WTC11 (cell line): Measurements from ENCODE around the gene RPL27. TPM values are rescaled to one million over a fixed set of nuclear protein-coding genes. Genes with fewer than 3 reads are reported as not detected.
A peak's percentile ranks its signal among the peaks of the same experiment; 100 is the strongest.

Experiments
- ATAC-seq: fragments of 200-7000 bp; cut with Tn5 transposase; 2 replicates; pipeline ENCODE4 v1.10.0; 2021; ENCODE audit warnings: mild to moderate bottlenecking, moderate library complexity
- CTCF ChIA-PET: fragments of 300-600 bp; sonication (Branson Sonifier 250); formaldehyde crosslinking; loops from one replicate; lab custom pipeline; 2021; ENCODE audit warnings: antibody characterized with exemption; lab: Charles Lee
- POLR2A ChIA-PET: fragments of 350-600 bp; sonication (Branson Sonifier 250); formaldehyde crosslinking; loops from one replicate; lab custom pipeline; 2021; ENCODE audit warnings: antibody characterized with exemption; lab: Charles Lee
- DNase-seq: peaks from one replicate; pipeline ENCODE4 v3.0.0; 2021; ENCODE audit warnings: low spot score
- H3K27ac Mint-ChIP-seq: 2 replicates; pipeline ENCODE4 v1.8.0; 2021; ENCODE audit warnings: mixed read lengths
- H3K27me3 Mint-ChIP-seq: 2 replicates; pipeline ENCODE4 v1.8.0; 2021; ENCODE audit warnings: low read depth, mild to moderate bottlenecking, moderate library complexity, mixed read lengths
- H3K36me3 Mint-ChIP-seq: 2 replicates; pipeline ENCODE4 v1.8.0; 2021; ENCODE audit warnings: mixed read lengths
- H3K4me1 Mint-ChIP-seq: 2 replicates; pipeline ENCODE4 v1.8.0; 2022; ENCODE audit warnings: mixed read lengths
- H3K4me3 Mint-ChIP-seq: 2 replicates; pipeline ENCODE4 v1.8.0; 2021; ENCODE audit warnings: mild to moderate bottlenecking, moderate library complexity, mixed read lengths
- H3K9me3 Mint-ChIP-seq: 2 replicates; pipeline ENCODE4 v1.8.0; 2021; ENCODE audit warnings: mixed read lengths
- CBFB ChIP-seq: sonication (generic); formaldehyde crosslinking; IDR thresholded peaks from 2 replicates; pipeline ENCODE4 v1.8.1; 2022; ENCODE audit warnings: mild to moderate bottlenecking, low read depth, missing genetic modification reagents
- NFYB ChIP-seq: sonication (generic); formaldehyde crosslinking; conservative IDR thresholded peaks from 2 replicates; pipeline ENCODE4 v1.8.0; 2022; ENCODE audit warnings: low read depth, missing genetic modification reagents
- OVOL2 ChIP-seq: fragments of 250-450 bp; sonication (Bioruptor Pico); IDR thresholded peaks from 2 replicates; pipeline ENCODE4 v1.9.0; 2021; ENCODE audit warnings: mild to moderate bottlenecking, borderline replicate concordance
- PRRX2 ChIP-seq: fragments of 250-450 bp; sonication (Bioruptor Pico); IDR thresholded peaks from 2 replicates; pipeline ENCODE4 v1.8.0; 2021; ENCODE audit warnings: mild to moderate bottlenecking
- RORB ChIP-seq: fragments of 250-450 bp; sonication (Bioruptor Pico); IDR thresholded peaks from 2 replicates; pipeline ENCODE4 v1.9.0; 2021; ENCODE audit warnings: mild to moderate bottlenecking
- SP1 ChIP-seq: sonication (generic); formaldehyde crosslinking; conservative IDR thresholded peaks from 2 replicates; pipeline ENCODE4 v1.8.1; 2022; ENCODE audit warnings: missing genetic modification reagents
- ZNF121 ChIP-seq: sonication (generic); formaldehyde crosslinking; IDR thresholded peaks from 2 replicates; pipeline ENCODE4 v1.8.0; 2023; ENCODE audit warnings: missing genetic modification reagents
- ZNF263 ChIP-seq: sonication (generic); formaldehyde crosslinking; IDR thresholded peaks from 2 replicates; pipeline ENCODE4 v1.8.1; 2022; ENCODE audit warnings: low read depth, mild to moderate bottlenecking, moderate library complexity, missing genetic modification reagents
- ZNF416 ChIP-seq: fragments of 250-450 bp; sonication (Bioruptor Pico); IDR thresholded peaks from 2 replicates; pipeline ENCODE4 v1.9.0; 2021; ENCODE audit warnings: mild to moderate bottlenecking, inconsistent platforms
- ZNF671 ChIP-seq: fragments of 250-450 bp; sonication (Bioruptor Pico); IDR thresholded peaks from 2 replicates; pipeline ENCODE4 v1.8.0; 2021; ENCODE audit warnings: mild to moderate bottlenecking
- total RNA-seq: library from RNA; stranded (reverse); gene quantifications from 3 replicates; pipeline ENCODE4 v1.2.3, GENCODE V29; 2021
- TF ChIP-seq, protein P1 (sequence below): sonication (generic); formaldehyde crosslinking; IDR thresholded peaks from 2 replicates; pipeline ENCODE4 v1.8.1; 2023; ENCODE audit warnings: mild to moderate bottlenecking, missing genetic modification reagents
- TF ChIP-seq, protein P2 (sequence below): sonication (generic); formaldehyde crosslinking; IDR thresholded peaks from 2 replicates; pipeline ENCODE4 v1.8.1; 2023; ENCODE audit warnings: mild to moderate bottlenecking, moderate library complexity, missing genetic modification reagents
- TF ChIP-seq, protein P3 (sequence below): sonication (generic); formaldehyde crosslinking; IDR thresholded peaks from 2 replicates; pipeline ENCODE4 v1.8.0; 2022; ENCODE audit warnings: mild to moderate bottlenecking, missing genetic modification reagents
- TF ChIP-seq, protein P4 (sequence below): sonication (generic); formaldehyde crosslinking; IDR thresholded peaks from 2 replicates; pipeline ENCODE4 v1.8.1; 2022; ENCODE audit warnings: missing genetic modification reagents, borderline replicate concordance
- TF ChIP-seq, protein P5 (sequence below): fragments of 250-450 bp; sonication (Bioruptor Pico); IDR thresholded peaks from 2 replicates; pipeline ENCODE4 v2.1.2; 2022; ENCODE audit warnings: mild to moderate bottlenecking, moderate library complexity
- TF ChIP-seq, protein P6 (sequence below): fragments of 250-450 bp; sonication (Bioruptor Pico); IDR thresholded peaks from 2 replicates; pipeline ENCODE4 v1.9.0; 2021; ENCODE audit warnings: mild to moderate bottlenecking, borderline replicate concordance
- TF ChIP-seq, protein P7 (sequence below): sonication (generic); formaldehyde crosslinking; IDR thresholded peaks from 2 replicates; pipeline ENCODE4 v1.8.1; 2023; ENCODE audit warnings: mild to moderate bottlenecking, missing genetic modification reagents, moderate library complexity
- TF ChIP-seq, protein P8 (sequence below): sonication (generic); formaldehyde crosslinking; IDR thresholded peaks from 2 replicates; pipeline ENCODE4 v1.8.1; 2022; ENCODE audit warnings: mild to moderate bottlenecking, moderate library complexity, missing genetic modification reagents
- TF ChIP-seq, protein P9 (sequence below): sonication (generic); formaldehyde crosslinking; IDR thresholded peaks from 2 replicates; pipeline ENCODE4 v1.8.1; 2023; ENCODE audit warnings: mild to moderate bottlenecking, missing genetic modification reagents

RPL27 gene
- total RNA-seq, 1 experiment from 2014 or later = 1,391 TPM

DNA sequence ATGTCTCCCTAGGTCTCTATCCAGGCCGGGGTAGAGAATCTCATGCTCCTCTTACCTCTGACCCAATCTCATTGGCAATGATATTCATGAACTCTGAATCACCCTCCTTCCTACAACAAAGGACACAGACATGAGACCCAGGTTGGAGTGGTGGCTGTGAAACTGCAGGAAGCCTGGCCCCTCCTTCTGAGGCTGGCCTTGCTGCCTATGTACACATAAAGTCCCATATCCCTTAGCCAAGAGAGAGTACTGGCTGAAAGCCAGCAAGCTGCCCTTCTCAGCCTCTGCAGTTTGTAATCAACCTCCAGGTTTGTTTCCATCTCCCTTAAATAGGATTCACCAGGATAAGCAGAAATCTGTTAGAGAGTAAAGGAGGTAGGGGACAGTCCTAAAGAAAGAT, 44.5 kb upstream of the RPL27 start:
- CTCF ChIA-PET = no interaction called here
- TF ChIP-seq NFYB (no peak), OVOL2 (CRISPR knock-in tag) (no peak), ZNF121 (CRISPR knock-in tag) (no peak)
- TF ChIP-seq, protein P1, sequence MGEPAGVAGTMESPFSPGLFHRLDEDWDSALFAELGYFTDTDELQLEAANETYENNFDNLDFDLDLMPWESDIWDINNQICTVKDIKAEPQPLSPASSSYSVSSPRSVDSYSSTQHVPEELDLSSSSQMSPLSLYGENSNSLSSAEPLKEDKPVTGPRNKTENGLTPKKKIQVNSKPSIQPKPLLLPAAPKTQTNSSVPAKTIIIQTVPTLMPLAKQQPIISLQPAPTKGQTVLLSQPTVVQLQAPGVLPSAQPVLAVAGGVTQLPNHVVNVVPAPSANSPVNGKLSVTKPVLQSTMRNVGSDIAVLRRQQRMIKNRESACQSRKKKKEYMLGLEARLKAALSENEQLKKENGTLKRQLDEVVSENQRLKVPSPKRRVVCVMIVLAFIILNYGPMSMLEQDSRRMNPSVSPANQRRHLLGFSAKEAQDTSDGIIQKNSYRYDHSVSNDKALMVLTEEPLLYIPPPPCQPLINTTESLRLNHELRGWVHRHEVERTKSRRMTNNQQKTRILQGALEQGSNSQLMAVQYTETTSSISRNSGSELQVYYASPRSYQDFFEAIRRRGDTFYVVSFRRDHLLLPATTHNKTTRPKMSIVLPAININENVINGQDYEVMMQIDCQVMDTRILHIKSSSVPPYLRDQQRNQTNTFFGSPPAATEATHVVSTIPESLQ (CRISPR knock-in tag) = no peak
- TF ChIP-seq, protein P2, sequence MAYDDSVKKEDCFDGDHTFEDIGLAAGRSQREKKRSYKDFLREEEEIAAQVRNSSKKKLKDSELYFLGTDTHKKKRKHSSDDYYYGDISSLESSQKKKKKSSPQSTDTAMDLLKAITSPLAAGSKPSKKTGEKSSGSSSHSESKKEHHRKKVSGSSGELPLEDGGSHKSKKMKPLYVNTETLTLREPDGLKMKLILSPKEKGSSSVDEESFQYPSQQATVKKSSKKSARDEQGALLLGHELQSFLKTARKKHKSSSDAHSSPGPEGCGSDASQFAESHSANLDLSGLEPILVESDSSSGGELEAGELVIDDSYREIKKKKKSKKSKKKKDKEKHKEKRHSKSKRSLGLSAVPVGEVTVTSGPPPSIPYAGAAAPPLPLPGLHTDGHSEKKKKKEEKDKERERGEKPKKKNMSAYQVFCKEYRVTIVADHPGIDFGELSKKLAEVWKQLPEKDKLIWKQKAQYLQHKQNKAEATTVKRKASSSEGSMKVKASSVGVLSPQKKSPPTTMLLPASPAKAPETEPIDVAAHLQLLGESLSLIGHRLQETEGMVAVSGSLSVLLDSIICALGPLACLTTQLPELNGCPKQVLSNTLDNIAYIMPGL (CRISPR knock-in tag) = no peak
- no peaks in the 10 kb centered on the region for H3K9me3 Mint-ChIP-seq
- no peak overlapping the region for H3K27ac Mint-ChIP-seq
- no peaks in the 10 kb centered on the region for H3K4me1 Mint-ChIP-seq
- DNase-seq (no peak), ATAC-seq (no peak)
- H3K4me3 Mint-ChIP-seq = no peak overlapping the region
- POLR2A ChIA-PET = no interaction called here
- H3K27me3 Mint-ChIP-seq = no peaks in the 10 kb centered on the region
- peaks cover 73% of the 10 kb centered on the region for H3K36me3 Mint-ChIP-seq

DNA sequence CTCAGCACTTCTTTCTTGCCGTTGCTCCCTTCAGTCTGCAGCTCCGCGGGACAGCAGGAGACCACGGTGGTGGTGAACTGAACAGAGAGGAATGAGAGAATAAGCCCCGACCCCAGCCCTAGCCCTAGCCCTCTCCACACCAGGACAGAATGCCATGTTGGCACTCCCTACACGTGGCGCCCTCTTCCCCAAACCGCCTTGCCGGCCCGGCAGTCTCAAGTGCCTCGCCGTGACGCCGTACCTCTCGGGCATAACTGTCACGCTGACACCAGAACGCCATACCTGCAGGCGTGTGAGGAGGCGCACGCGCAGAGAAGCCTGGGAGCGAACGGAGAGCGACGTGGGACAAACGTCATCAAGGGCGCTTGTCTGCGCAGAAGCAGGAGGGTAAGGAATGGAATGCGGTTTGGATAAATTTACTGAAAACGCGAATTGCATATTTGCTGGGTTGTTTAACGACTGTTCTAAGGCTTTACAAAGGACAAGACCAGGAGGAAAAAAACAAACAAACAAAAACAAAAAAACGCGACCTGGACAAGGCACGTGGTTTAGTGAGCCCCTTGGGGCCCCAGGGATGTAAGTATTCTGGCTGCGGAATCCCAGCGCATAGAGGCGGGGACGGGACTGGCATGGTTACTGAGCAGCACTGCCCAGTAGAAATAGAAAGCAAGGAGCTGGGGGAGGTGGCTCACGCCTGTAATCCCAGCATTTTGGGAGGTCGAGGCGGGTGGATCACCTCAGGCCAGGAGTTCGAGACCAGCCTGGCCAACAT, 33.9 kb upstream of the RPL27 start, which contains the start of gene AARSD1:
Gene AARSD1 (minus strand): TSS at position 294 of the 772 bp plus-strand sequence. CDS start 14 bp downstream, at position 280.
- peaks cover 34% of the 10 kb centered on the region for H3K36me3 Mint-ChIP-seq
- no peaks in the 10 kb centered on the region for H3K27me3 Mint-ChIP-seq
- ChIA-PET CTCF (interaction anchor here (0.5 to 1.1 kb wide), 4 partner anchors 34 to 283 kb away, joined by 3 read pairs; partner anchors contain the start of gene RPL27), POLR2A (interaction anchor here (0.8 kb wide), 1 partner anchor 387 kb away, joined by 3 read pairs; the partner anchor contains the start of gene PSMC3IP)
- H3K4me1 Mint-ChIP-seq = peaks cover 5% of the 10 kb centered on the region
- H3K9me3 Mint-ChIP-seq = no peaks in the 10 kb centered on the region
- H3K27ac Mint-ChIP-seq = peak within 1 kb of the TSS; percentile 96
- peak within 1 kb of the TSS; percentile 89 for H3K4me3 Mint-ChIP-seq
- peak; percentile 94 for ATAC-seq
- DNase-seq = peak; percentile 84
- TF ChIP-seq, protein P3, sequence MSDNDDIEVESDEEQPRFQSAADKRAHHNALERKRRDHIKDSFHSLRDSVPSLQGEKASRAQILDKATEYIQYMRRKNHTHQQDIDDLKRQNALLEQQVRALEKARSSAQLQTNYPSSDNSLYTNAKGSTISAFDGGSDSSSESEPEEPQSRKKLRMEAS = peak; percentile 98
- no peak for TF ChIP-seq ZNF671 (CRISPR knock-in tag)
- TF ChIP-seq, protein P4, sequence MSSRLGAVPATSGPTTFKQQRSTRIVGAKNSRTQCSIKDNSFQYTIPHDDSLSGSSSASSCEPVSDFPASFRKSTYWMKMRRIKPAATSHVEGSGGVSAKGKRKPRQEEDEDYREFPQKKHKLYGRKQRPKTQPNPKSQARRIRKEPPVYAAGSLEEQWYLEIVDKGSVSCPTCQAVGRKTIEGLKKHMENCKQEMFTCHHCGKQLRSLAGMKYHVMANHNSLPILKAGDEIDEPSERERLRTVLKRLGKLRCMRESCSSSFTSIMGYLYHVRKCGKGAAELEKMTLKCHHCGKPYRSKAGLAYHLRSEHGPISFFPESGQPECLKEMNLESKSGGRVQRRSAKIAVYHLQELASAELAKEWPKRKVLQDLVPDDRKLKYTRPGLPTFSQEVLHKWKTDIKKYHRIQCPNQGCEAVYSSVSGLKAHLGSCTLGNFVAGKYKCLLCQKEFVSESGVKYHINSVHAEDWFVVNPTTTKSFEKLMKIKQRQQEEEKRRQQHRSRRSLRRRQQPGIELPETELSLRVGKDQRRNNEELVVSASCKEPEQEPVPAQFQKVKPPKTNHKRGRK (CRISPR knock-in tag) = no peak
- no peak for TF ChIP-seq PRRX2
- no peak for TF ChIP-seq ZNF263
- no peak for TF ChIP-seq CBFB (CRISPR knock-in tag)
- TF ChIP-seq, protein P5, sequence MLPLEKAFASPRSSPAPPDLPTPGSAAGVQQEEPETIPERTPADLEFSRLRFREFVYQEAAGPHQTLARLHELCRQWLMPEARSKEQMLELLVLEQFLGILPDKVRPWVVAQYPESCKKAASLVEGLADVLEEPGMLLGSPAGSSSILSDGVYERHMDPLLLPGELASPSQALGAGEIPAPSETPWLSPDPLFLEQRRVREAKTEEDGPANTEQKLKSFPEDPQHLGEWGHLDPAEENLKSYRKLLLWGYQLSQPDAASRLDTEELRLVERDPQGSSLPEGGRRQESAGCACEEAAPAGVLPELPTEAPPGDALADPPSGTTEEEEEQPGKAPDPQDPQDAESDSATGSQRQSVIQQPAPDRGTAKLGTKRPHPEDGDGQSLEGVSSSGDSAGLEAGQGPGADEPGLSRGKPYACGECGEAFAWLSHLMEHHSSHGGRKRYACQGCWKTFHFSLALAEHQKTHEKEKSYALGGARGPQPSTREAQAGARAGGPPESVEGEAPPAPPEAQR = no peak
- TF ChIP-seq, protein P6, sequence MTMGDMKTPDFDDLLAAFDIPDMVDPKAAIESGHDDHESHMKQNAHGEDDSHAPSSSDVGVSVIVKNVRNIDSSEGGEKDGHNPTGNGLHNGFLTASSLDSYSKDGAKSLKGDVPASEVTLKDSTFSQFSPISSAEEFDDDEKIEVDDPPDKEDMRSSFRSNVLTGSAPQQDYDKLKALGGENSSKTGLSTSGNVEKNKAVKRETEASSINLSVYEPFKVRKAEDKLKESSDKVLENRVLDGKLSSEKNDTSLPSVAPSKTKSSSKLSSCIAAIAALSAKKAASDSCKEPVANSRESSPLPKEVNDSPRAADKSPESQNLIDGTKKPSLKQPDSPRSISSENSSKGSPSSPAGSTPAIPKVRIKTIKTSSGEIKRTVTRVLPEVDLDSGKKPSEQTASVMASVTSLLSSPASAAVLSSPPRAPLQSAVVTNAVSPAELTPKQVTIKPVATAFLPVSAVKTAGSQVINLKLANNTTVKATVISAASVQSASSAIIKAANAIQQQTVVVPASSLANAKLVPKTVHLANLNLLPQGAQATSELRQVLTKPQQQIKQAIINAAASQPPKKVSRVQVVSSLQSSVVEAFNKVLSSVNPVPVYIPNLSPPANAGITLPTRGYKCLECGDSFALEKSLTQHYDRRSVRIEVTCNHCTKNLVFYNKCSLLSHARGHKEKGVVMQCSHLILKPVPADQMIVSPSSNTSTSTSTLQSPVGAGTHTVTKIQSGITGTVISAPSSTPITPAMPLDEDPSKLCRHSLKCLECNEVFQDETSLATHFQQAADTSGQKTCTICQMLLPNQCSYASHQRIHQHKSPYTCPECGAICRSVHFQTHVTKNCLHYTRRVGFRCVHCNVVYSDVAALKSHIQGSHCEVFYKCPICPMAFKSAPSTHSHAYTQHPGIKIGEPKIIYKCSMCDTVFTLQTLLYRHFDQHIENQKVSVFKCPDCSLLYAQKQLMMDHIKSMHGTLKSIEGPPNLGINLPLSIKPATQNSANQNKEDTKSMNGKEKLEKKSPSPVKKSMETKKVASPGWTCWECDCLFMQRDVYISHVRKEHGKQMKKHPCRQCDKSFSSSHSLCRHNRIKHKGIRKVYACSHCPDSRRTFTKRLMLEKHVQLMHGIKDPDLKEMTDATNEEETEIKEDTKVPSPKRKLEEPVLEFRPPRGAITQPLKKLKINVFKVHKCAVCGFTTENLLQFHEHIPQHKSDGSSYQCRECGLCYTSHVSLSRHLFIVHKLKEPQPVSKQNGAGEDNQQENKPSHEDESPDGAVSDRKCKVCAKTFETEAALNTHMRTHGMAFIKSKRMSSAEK (CRISPR knock-in tag) = no peak
- no peak for TF ChIP-seq ZNF416
- TF ChIP-seq, protein P7, sequence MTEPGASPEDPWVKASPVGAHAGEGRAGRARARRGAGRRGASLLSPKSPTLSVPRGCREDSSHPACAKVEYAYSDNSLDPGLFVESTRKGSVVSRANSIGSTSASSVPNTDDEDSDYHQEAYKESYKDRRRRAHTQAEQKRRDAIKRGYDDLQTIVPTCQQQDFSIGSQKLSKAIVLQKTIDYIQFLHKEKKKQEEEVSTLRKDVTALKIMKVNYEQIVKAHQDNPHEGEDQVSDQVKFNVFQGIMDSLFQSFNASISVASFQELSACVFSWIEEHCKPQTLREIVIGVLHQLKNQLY (CRISPR knock-in tag) = no peak
- TF ChIP-seq, protein P8, sequence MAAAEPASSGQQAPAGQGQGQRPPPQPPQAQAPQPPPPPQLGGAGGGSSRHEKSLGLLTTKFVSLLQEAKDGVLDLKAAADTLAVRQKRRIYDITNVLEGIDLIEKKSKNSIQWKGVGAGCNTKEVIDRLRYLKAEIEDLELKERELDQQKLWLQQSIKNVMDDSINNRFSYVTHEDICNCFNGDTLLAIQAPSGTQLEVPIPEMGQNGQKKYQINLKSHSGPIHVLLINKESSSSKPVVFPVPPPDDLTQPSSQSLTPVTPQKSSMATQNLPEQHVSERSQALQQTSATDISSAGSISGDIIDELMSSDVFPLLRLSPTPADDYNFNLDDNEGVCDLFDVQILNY (CRISPR knock-in tag) = no peak
- no peak for TF ChIP-seq RORB (CRISPR knock-in tag)
- TF ChIP-seq, protein P9, sequence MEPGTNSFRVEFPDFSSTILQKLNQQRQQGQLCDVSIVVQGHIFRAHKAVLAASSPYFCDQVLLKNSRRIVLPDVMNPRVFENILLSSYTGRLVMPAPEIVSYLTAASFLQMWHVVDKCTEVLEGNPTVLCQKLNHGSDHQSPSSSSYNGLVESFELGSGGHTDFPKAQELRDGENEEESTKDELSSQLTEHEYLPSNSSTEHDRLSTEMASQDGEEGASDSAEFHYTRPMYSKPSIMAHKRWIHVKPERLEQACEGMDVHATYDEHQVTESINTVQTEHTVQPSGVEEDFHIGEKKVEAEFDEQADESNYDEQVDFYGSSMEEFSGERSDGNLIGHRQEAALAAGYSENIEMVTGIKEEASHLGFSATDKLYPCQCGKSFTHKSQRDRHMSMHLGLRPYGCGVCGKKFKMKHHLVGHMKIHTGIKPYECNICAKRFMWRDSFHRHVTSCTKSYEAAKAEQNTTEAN (CRISPR knock-in tag) = no peak
- no peak for TF ChIP-seq SP1 (CRISPR knock-in tag)
